H1 (cell line): ENCODE results near the gene OR6V1. TPM values are rescaled to one million over a fixed set of nuclear protein-coding genes. Genes with fewer than 3 reads are reported as not detected.

Experiments used
- EGR1 ChIP-seq: IDR thresholded peaks from 2 replicates; pipeline ENCODE4 v1.6.1; 2011; ENCODE audit warnings: low read depth, low read length, borderline replicate concordance
- FOSL1 ChIP-seq: IDR thresholded peaks from 2 replicates; pipeline ENCODE4 v1.6.1; 2011; ENCODE audit warnings: mild to moderate bottlenecking, low read depth, low read length, moderate library complexity; ENCODE audit not compliant: insufficient read depth
- GABPA ChIP-seq: IDR thresholded peaks from 2 replicates; pipeline ENCODE4 v1.6.1; 2011; ENCODE audit warnings: mild to moderate bottlenecking, low read length, moderate library complexity, borderline replicate concordance; ENCODE audit not compliant: insufficient read depth
- JUN ChIP-seq: IDR thresholded peaks from 2 replicates; pipeline ENCODE4 v1.6.1; 2011; ENCODE audit warnings: low read depth, mild to moderate bottlenecking, improper control_type of control experiment, low read length
- KDM1A ChIP-seq: fragments of 200-600, 300-600 bp; sonication (generic); IDR thresholded peaks from 2 replicates; pipeline ENCODE4 v1.7.1; 2016; ENCODE audit warnings: mild to moderate bottlenecking, low read length, borderline replicate concordance
- RBBP5 ChIP-seq: IDR thresholded peaks from 2 replicates; pipeline ENCODE4 v1.7.1; 2012; ENCODE audit warnings: low read depth, mild to moderate bottlenecking, inconsistent platforms, low read length, moderate library complexity, borderline replicate concordance
- YY1 ChIP-seq: IDR thresholded peaks from 2 replicates; pipeline ENCODE4 v1.6.1; 2011; ENCODE audit warnings: low read depth, mild to moderate bottlenecking, low read length
- polyA plus RNA-seq, 7 experiments: library from polyadenylated mRNA; depleted of rRNA in 3 of 7; stranded (reverse) in 5 of 7; unstranded in 2 of 7; fragments of >200 nt in 5 of 7; fragments of 200-250 nt in 2 of 7; gene quantifications; 1 replicate in 5 of 7; 2 replicates in 1 of 7; 4 replicates in 1 of 7; pipeline versions ENCODE4 v1.2.1 to v1.2.3, GENCODE V29; 2011 to 2013; ENCODE audit warnings: missing spikeins in 2 of 7, mixed read lengths in 2 of 7
- total RNA-seq: library from RNA; stranded (reverse); fragmentation: NEBNext Ultra II Directional; extraction: Animal tissue kit (Norgen Biotek cat#: 25700); gene quantifications from 2 replicates; pipeline ENCODE4 v1.2.1, GENCODE V29; 2021
- TF ChIP-seq, protein P1 (sequence below): fragments of 300-600 bp; sonication (generic); IDR thresholded peaks from 2 replicates; pipeline ENCODE4 v1.7.1; 2012; ENCODE audit warnings: low read length, moderate library complexity, mild to moderate bottlenecking, inconsistent platforms; ENCODE audit not compliant: insufficient replicate concordance
- TF ChIP-seq, protein P2 (sequence below), 3 experiments: IDR thresholded peaks; 1 replicate in 2 of 3; 2 replicates in 1 of 3; pipeline versions ENCODE4 v1.5.1 to v1.6.1; 2011; ENCODE audit warnings: low read length in 3 of 3, mild to moderate bottlenecking in 3 of 3, inconsistent platforms in 2 of 3, low read depth in 1 of 3, moderate library complexity in 1 of 3; ENCODE audit not compliant: insufficient read depth in 1 of 3; ENCODE audit errors: control extremely low read depth in 1 of 3

Gene OR6V1
- total and polyA plus RNA-seq, 2 of the 8 experiments (the other 6 are each of a cell fraction or from before 2014, with no cell fraction given) = not detected

DNA sequence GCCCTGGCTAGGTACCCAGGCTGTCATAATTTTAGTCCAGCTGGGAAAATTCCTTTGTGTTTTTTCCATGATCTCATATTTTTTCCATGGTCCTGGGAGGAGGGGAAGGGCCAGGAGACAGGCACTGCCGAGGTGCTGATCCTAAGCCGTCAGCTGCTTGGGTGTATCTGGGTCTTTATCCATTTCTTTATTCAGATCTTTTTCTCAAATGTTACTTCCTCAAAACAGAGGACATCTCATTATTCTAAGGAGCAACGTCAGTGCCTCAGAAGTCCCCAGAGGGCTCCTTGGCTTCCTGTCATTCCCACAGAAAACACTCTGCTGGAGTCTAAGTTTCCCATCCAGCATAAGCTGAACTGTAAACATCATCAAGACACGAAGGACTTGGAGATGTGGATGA is 2.8 kb upstream of the OR6V1 start (continued):
- TF ChIP-seq, protein P1, sequence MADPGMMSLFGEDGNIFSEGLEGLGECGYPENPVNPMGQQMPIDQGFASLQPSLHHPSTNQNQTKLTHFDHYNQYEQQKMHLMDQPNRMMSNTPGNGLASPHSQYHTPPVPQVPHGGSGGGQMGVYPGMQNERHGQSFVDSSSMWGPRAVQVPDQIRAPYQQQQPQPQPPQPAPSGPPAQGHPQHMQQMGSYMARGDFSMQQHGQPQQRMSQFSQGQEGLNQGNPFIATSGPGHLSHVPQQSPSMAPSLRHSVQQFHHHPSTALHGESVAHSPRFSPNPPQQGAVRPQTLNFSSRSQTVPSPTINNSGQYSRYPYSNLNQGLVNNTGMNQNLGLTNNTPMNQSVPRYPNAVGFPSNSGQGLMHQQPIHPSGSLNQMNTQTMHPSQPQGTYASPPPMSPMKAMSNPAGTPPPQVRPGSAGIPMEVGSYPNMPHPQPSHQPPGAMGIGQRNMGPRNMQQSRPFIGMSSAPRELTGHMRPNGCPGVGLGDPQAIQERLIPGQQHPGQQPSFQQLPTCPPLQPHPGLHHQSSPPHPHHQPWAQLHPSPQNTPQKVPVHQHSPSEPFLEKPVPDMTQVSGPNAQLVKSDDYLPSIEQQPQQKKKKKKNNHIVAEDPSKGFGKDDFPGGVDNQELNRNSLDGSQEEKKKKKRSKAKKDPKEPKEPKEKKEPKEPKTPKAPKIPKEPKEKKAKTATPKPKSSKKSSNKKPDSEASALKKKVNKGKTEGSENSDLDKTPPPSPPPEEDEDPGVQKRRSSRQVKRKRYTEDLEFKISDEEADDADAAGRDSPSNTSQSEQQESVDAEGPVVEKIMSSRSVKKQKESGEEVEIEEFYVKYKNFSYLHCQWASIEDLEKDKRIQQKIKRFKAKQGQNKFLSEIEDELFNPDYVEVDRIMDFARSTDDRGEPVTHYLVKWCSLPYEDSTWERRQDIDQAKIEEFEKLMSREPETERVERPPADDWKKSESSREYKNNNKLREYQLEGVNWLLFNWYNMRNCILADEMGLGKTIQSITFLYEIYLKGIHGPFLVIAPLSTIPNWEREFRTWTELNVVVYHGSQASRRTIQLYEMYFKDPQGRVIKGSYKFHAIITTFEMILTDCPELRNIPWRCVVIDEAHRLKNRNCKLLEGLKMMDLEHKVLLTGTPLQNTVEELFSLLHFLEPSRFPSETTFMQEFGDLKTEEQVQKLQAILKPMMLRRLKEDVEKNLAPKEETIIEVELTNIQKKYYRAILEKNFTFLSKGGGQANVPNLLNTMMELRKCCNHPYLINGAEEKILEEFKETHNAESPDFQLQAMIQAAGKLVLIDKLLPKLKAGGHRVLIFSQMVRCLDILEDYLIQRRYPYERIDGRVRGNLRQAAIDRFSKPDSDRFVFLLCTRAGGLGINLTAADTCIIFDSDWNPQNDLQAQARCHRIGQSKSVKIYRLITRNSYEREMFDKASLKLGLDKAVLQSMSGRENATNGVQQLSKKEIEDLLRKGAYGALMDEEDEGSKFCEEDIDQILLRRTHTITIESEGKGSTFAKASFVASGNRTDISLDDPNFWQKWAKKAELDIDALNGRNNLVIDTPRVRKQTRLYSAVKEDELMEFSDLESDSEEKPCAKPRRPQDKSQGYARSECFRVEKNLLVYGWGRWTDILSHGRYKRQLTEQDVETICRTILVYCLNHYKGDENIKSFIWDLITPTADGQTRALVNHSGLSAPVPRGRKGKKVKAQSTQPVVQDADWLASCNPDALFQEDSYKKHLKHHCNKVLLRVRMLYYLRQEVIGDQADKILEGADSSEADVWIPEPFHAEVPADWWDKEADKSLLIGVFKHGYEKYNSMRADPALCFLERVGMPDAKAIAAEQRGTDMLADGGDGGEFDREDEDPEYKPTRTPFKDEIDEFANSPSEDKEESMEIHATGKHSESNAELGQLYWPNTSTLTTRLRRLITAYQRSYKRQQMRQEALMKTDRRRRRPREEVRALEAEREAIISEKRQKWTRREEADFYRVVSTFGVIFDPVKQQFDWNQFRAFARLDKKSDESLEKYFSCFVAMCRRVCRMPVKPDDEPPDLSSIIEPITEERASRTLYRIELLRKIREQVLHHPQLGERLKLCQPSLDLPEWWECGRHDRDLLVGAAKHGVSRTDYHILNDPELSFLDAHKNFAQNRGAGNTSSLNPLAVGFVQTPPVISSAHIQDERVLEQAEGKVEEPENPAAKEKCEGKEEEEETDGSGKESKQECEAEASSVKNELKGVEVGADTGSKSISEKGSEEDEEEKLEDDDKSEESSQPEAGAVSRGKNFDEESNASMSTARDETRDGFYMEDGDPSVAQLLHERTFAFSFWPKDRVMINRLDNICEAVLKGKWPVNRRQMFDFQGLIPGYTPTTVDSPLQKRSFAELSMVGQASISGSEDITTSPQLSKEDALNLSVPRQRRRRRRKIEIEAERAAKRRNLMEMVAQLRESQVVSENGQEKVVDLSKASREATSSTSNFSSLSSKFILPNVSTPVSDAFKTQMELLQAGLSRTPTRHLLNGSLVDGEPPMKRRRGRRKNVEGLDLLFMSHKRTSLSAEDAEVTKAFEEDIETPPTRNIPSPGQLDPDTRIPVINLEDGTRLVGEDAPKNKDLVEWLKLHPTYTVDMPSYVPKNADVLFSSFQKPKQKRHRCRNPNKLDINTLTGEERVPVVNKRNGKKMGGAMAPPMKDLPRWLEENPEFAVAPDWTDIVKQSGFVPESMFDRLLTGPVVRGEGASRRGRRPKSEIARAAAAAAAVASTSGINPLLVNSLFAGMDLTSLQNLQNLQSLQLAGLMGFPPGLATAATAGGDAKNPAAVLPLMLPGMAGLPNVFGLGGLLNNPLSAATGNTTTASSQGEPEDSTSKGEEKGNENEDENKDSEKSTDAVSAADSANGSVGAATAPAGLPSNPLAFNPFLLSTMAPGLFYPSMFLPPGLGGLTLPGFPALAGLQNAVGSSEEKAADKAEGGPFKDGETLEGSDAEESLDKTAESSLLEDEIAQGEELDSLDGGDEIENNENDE = no peak
- no peak for TF ChIP-seq KDM1A
- TF ChIP-seq FOSL1 = no peak
- TF ChIP-seq JUN = no peak
- TF ChIP-seq, protein P2, sequence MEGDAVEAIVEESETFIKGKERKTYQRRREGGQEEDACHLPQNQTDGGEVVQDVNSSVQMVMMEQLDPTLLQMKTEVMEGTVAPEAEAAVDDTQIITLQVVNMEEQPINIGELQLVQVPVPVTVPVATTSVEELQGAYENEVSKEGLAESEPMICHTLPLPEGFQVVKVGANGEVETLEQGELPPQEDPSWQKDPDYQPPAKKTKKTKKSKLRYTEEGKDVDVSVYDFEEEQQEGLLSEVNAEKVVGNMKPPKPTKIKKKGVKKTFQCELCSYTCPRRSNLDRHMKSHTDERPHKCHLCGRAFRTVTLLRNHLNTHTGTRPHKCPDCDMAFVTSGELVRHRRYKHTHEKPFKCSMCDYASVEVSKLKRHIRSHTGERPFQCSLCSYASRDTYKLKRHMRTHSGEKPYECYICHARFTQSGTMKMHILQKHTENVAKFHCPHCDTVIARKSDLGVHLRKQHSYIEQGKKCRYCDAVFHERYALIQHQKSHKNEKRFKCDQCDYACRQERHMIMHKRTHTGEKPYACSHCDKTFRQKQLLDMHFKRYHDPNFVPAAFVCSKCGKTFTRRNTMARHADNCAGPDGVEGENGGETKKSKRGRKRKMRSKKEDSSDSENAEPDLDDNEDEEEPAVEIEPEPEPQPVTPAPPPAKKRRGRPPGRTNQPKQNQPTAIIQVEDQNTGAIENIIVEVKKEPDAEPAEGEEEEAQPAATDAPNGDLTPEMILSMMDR (IDR thresholded peaks at IDR 0.05; ENCODE audit: control extremely low read depth in 1 of 3, insufficient read depth in 1 of 3, low read depth in 1 of 3, low read length in 3 of 3) = no peak
- no peak for TF ChIP-seq RBBP5
- no peak for TF ChIP-seq EGR1
- TF ChIP-seq YY1 = no peak
- TF ChIP-seq GABPA = no peak
